WTC11 (cell line): ENCODE measurements around the gene EEF2KMT. TPM values are rescaled to one million over a fixed set of nuclear protein-coding genes. Genes with fewer than 3 reads are reported as not detected.

ENCODE experiments used
- ATAC-seq: fragments of 200-7000 bp; cut with Tn5 transposase; 2 replicates; pipeline ENCODE4 v1.10.0; 2021; ENCODE audit warnings: mild to moderate bottlenecking, moderate library complexity
- CTCF ChIA-PET: fragments of 300-600 bp; sonication (Branson Sonifier 250); formaldehyde crosslinking; loops from one replicate; lab custom pipeline; 2021; ENCODE audit warnings: antibody characterized with exemption; lab: Charles Lee
- POLR2A ChIA-PET: fragments of 350-600 bp; sonication (Branson Sonifier 250); formaldehyde crosslinking; loops from one replicate; lab custom pipeline; 2021; ENCODE audit warnings: antibody characterized with exemption; lab: Charles Lee
- DNase-seq: peaks from one replicate; pipeline ENCODE4 v3.0.0; 2021; ENCODE audit warnings: low spot score
- H3K27ac Mint-ChIP-seq: 2 replicates; pipeline ENCODE4 v1.8.0; 2021; ENCODE audit warnings: mixed read lengths
- H3K27me3 Mint-ChIP-seq: 2 replicates; pipeline ENCODE4 v1.8.0; 2021; ENCODE audit warnings: low read depth, mild to moderate bottlenecking, moderate library complexity, mixed read lengths
- H3K36me3 Mint-ChIP-seq: 2 replicates; pipeline ENCODE4 v1.8.0; 2021; ENCODE audit warnings: mixed read lengths
- H3K4me1 Mint-ChIP-seq: 2 replicates; pipeline ENCODE4 v1.8.0; 2022; ENCODE audit warnings: mixed read lengths
- H3K4me3 Mint-ChIP-seq: 2 replicates; pipeline ENCODE4 v1.8.0; 2021; ENCODE audit warnings: mild to moderate bottlenecking, moderate library complexity, mixed read lengths
- H3K9me3 Mint-ChIP-seq: 2 replicates; pipeline ENCODE4 v1.8.0; 2021; ENCODE audit warnings: mixed read lengths
- AR ChIP-seq: fragments of 250-450 bp; sonication (Bioruptor Pico); IDR thresholded peaks from 2 replicates; pipeline ENCODE4 v1.9.0; 2021; ENCODE audit warnings: mild to moderate bottlenecking
- ATF6 ChIP-seq: sonication (generic); formaldehyde crosslinking; IDR thresholded peaks from 2 replicates; pipeline ENCODE4 v1.8.1; 2023; ENCODE audit warnings: mild to moderate bottlenecking, missing genetic modification reagents
- CDX4 ChIP-seq: fragments of 250-450 bp; sonication (Bioruptor Pico); IDR thresholded peaks from 2 replicates; pipeline ENCODE4 v1.9.0; 2021; ENCODE audit warnings: moderate library complexity, mild to moderate bottlenecking, inconsistent platforms, borderline replicate concordance
- CTCF ChIP-seq: fragments of 200-600 bp; IDR thresholded peaks from 2 replicates; pipeline ENCODE4 v1.8.0; 2022; ENCODE audit warnings: antibody characterized with exemption
- ESRRA ChIP-seq: sonication (generic); formaldehyde crosslinking; IDR thresholded peaks from 2 replicates; pipeline ENCODE4 v1.8.1; 2022; ENCODE audit warnings: mild to moderate bottlenecking, missing genetic modification reagents, borderline replicate concordance
- FOXP1 ChIP-seq: sonication (generic); formaldehyde crosslinking; IDR thresholded peaks from 2 replicates; pipeline ENCODE4 v1.8.0; 2022; ENCODE audit warnings: missing genetic modification reagents, mild to moderate bottlenecking, moderate library complexity, borderline replicate concordance
- JUN ChIP-seq: sonication (generic); formaldehyde crosslinking; IDR thresholded peaks from 2 replicates; pipeline ENCODE4 v1.8.0; 2023; ENCODE audit warnings: mild to moderate bottlenecking, missing genetic modification reagents
- NR2C2 ChIP-seq: sonication (generic); formaldehyde crosslinking; IDR thresholded peaks from 2 replicates; pipeline ENCODE4 v1.8.0; 2022; ENCODE audit warnings: mild to moderate bottlenecking, missing genetic modification reagents
- PREB ChIP-seq: sonication (generic); formaldehyde crosslinking; IDR thresholded peaks from 2 replicates; pipeline ENCODE4 v1.8.1; 2022; ENCODE audit warnings: mild to moderate bottlenecking, missing genetic modification reagents, moderate library complexity, borderline replicate concordance
- STAT6 ChIP-seq: sonication (generic); formaldehyde crosslinking; conservative IDR thresholded peaks from 2 replicates; pipeline ENCODE4 v1.8.1; 2023; ENCODE audit warnings: mild to moderate bottlenecking, low read depth, missing genetic modification reagents, moderate library complexity
- TP53 ChIP-seq: sonication (generic); formaldehyde crosslinking; IDR thresholded peaks from 2 replicates; pipeline ENCODE4 v1.8.1; 2023; ENCODE audit warnings: mild to moderate bottlenecking, missing genetic modification reagents
- USF1 ChIP-seq: sonication (generic); formaldehyde crosslinking; IDR thresholded peaks from 2 replicates; pipeline ENCODE4 v1.8.0; 2022; ENCODE audit warnings: mild to moderate bottlenecking, missing genetic modification reagents
- ZBTB43 ChIP-seq: sonication (generic); formaldehyde crosslinking; IDR thresholded peaks from 2 replicates; pipeline ENCODE4 v1.8.1; 2023; ENCODE audit warnings: mild to moderate bottlenecking, missing genetic modification reagents
- ZNF263 ChIP-seq: sonication (generic); formaldehyde crosslinking; IDR thresholded peaks from 2 replicates; pipeline ENCODE4 v1.8.1; 2022; ENCODE audit warnings: low read depth, mild to moderate bottlenecking, moderate library complexity, missing genetic modification reagents
- ZNF281 ChIP-seq: sonication (generic); formaldehyde crosslinking; IDR thresholded peaks from 2 replicates; pipeline ENCODE4 v1.8.0; 2023; ENCODE audit warnings: mild to moderate bottlenecking, missing genetic modification reagents
- ZNF396 ChIP-seq: fragments of 250-450 bp; sonication (Bioruptor Pico); IDR thresholded peaks from 2 replicates; pipeline ENCODE4 v1.8.0; 2021; ENCODE audit warnings: mild to moderate bottlenecking, moderate library complexity, borderline replicate concordance
- ZNF512 ChIP-seq: sonication (generic); formaldehyde crosslinking; IDR thresholded peaks from 2 replicates; pipeline ENCODE4 v1.8.1; 2022; ENCODE audit warnings: missing genetic modification reagents, borderline replicate concordance
- total RNA-seq: library from RNA; stranded (reverse); gene quantifications from 3 replicates; pipeline ENCODE4 v1.2.3, GENCODE V29; 2021

EEF2KMT gene
- total RNA-seq, 1 experiment from 2014 or later, result 19.6 TPM

GRCh38 chr16:5077304-5077703 lies 20.3 kb downstream of the EEF2KMT start (continued):
- no peak for TF ChIP-seq ZBTB43 (CRISPR knock-in tag)
- TF ChIP-seq PREB (CRISPR knock-in tag), result no peak
- no peak for TF ChIP-seq CTCF
- no peak for TF ChIP-seq FOXP1

GRCh38 chr16:5075637-5076036 lies 22.0 kb downstream of the EEF2KMT start:
- ATAC-seq, result peak; percentile 78
- no peak for DNase-seq
- ChIA-PET POLR2A (interaction anchor here (0.5 to 0.6 kb wide), 2 partner anchors 62 to 248 kb away, joined by 3 to 5 read pairs; no protein-coding TSS in a partner anchor), CTCF (interaction anchor here (0.7 to 3.0 kb wide), 15 partner anchors 9 to 425 kb away, joined by 3 to 24 read pairs (median 4); partner anchors contain the start of gene SEC14L5)
- no peak overlapping the region for H3K4me3 Mint-ChIP-seq
- H3K9me3 Mint-ChIP-seq, result no peaks in the 10 kb centered on the region
- no peaks in the 10 kb centered on the region for H3K27me3 Mint-ChIP-seq
- peaks cover 33% of the 10 kb centered on the region for H3K36me3 Mint-ChIP-seq
- peaks cover 12% of the 10 kb centered on the region for H3K4me1 Mint-ChIP-seq
- no peak overlapping the region for H3K27ac Mint-ChIP-seq
- TF ChIP-seq ZNF281 (CRISPR knock-in tag) (no peak), CDX4 (CRISPR knock-in tag) (no peak), ZNF396 (CRISPR knock-in tag) (no peak), ATF6 (CRISPR knock-in tag) (no peak), ZNF512 (CRISPR knock-in tag) (no peak), TP53 (CRISPR knock-in tag) (no peak), ESRRA (CRISPR knock-in tag) (no peak), AR (no peak), STAT6 (no peak), ZNF263 (CRISPR knock-in tag) (no peak), NR2C2 (CRISPR knock-in tag) (no peak), JUN (CRISPR knock-in tag) (no peak), USF1 (CRISPR knock-in tag) (no peak)
